Epidermal melanocyte (primary cell): ENCODE results near the gene ADAMTS9.
"Not testable (repeated sequence)": the region's sequence is repeated elsewhere in the genome, so short reads cannot be mapped to it uniquely, and the experiment has no call there.

ENCODE experiments used
- DNase-seq: peaks from one replicate; pipeline ENCODE4 v3.0.0; 2011; ENCODE audit warnings: low spot score; ENCODE audit not compliant: insufficient read length

ADAMTS9 gene

DNA sequence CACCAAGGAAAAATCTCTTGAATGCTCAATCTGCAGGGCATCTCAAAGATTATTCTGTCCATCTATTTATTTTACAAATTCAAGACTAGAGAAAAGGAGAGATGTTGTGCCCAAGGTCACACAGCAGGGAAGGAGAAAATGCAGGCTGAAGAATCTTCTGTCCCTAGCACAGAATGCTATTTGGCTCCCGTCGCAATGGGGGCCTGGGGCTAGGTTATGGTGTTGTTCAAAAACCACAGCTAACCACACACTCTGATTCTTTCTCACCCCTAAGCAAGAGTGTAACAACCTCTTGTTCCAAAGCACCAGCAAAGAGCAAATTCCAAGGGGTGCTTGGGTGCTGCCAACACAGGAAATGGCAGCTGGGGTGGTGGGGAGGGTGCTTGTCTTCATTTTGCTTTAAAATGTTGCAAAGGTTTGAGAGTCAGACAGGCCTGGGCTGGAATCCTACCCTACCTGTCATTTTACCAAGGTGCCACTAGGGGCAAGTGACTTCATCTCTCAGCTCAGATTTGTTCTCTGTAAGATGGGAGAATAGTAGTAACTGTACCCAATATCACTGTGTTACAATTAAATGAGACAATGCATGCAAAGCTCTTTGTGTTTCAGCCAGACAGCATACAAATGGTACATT lies 112.5 kb downstream of the ADAMTS9 start:
- DNase-seq = no peak

- no peak for DNase-seq
These were observed 113.6 kb downstream of the ADAMTS9 start for GRCh38 chr3:64574194-64574593.

GRCh38 chr3:64571982-64572381 lies 115.8 kb downstream of the ADAMTS9 start:
- DNase-seq = no peak

- DNase-seq = no peak
These were observed 118.8 kb downstream of the ADAMTS9 start for GRCh38 chr3:64568895-64569517.

- DNase-seq = no peak
These were observed 120.9 kb downstream of the ADAMTS9 start for GRCh38 chr3:64566859-64567258.

DNA sequence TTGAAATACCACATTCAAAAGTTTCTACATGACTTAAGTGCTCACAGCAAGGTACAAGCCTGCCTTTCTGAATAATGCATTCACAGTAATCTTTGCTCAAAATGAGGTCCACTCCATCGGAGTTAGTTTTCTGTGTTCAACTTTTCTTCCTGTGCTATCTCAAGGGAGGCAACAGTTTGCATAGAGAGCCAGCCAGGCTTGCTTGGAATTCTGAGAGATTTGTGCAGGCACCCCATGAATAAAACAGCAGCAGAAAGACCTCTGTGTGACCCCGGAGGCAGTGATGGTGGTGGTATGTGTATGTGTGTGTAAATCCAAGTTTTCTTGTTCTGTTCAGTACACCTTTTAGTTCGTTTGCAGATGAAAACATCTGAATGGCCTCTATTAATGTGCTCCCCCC lies 124.0 kb downstream of the ADAMTS9 start:
- no peak for DNase-seq

GRCh38 chr3:64561868-64562267 lies 125.9 kb downstream of the ADAMTS9 start:
- no peak for DNase-seq

GRCh38 chr3:64561325-64561843 lies 126.4 kb downstream of the ADAMTS9 start:
- DNase-seq = no peak

- no peak for DNase-seq
These were observed 127.0 kb downstream of the ADAMTS9 start for GRCh38 chr3:64560791-64561190.

DNA sequence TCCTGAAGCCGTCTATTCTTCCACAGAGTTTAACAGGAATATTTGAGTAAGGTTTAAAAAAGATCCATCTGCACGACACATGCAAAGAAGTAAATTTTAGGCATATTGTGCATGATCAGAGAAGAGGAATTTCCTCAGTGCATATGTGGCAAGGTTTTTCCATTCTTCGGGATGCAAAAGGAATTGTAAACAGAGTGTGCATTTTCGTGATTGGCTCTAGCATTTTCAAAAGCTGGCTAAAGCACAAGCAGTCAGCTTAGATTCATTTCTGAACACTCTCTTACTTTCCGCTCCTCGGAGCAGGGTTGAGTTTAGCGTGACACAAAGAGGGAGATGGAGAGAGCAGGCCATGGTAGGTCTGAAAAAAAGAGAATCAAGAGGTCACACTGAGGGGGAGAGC lies 128.2 kb downstream of the ADAMTS9 start:
- no peak for DNase-seq

- DNase-seq = no peak
These were observed 131.8 kb downstream of the ADAMTS9 start for GRCh38 chr3:64556046-64556445.

DNA sequence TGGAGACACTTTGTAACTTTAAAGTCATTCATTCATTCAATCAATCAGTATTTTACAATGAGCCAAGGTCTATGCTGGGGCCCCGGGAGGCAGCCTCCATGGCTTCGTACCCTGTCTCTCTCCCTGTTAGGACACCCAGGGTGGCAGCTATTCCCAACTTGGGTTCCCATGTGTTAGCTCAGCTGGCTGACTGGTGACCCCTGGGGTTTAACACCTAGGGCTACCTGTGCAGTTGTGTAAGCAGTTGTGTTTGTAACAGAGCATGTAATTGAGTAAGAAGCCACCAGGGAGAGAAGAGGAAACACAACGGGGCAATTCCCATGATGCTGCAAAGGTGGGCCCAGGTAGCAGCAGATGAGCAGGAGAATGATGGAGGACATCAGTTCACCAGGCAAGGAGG lies 132.4 kb downstream of the ADAMTS9 start:
- no peak for DNase-seq

- DNase-seq = no peak
These were observed 133.5 kb downstream of the ADAMTS9 start for GRCh38 chr3:64554096-64554920.

GRCh38 chr3:64552966-64553365 lies 134.8 kb downstream of the ADAMTS9 start:
- DNase-seq = no peak

- DNase-seq = no peak
These were observed 135.6 kb downstream of the ADAMTS9 start for GRCh38 chr3:64552160-64552559.

DNA sequence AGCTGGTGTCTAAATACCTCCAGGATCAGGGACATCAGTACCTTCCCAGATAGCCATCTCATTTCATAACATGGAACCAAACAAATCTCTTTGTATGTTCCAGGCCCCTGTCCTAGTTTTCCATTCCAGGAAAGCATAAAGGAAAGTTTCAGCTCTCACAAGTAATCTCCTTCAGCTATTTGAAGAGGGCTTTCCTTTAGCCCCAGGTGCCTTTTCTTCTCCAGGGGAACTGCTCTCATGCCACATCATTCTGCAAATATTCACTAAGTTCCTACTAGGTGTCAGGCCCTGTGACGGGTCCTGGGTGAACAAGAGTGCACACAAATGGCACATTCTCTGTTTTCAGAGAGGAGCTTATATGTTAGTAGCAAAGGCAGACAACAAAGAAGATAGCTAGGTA lies 136.1 kb downstream of the ADAMTS9 start:
- DNase-seq = no peak

- DNase-seq = no peak
These were observed 137.1 kb downstream of the ADAMTS9 start for GRCh38 chr3:64550745-64551144.

- DNase-seq = no peak
These were observed 137.9 kb downstream of the ADAMTS9 start for GRCh38 chr3:64549869-64550268.

DNA sequence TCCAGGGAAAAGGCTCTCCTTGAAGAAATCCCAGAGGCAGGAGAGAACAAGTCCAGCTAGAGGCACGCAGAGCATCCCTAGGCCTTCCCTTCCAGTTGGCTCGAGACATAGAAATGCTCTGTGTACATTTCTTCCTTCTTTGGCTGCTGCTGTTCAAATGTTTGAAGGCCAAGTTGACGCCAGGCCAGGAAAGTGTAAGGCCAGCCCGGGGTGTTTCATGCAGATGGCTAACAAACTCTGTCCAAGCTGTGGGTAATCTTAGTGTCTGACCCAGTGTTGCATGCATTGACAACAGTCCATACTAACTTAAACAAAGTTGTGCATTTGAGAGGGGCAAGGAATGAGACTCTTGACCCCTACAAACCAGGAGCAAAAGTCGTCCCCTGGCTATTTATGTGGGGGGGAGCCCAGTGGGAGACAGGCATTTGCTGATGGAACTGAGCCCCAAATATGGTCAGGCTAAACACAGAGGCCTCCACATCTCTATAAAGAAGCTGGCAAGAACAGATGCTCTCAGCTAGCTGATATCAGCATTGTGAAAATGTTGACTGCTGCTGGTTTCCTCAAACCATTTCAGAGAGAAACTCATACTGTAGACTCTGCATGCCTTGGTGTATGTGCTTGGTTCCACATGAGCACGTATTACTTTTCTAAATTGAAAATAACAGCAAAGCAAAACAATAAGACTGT lies 139.5 kb downstream of the ADAMTS9 start:
- DNase-seq = no peak

- no peak for DNase-seq
These were observed 140.9 kb downstream of the ADAMTS9 start for GRCh38 chr3:64546856-64547255.

- not testable (repeated sequence) for DNase-seq
These were observed 142.6 kb downstream of the ADAMTS9 start for GRCh38 chr3:64545239-64545638.

DNA sequence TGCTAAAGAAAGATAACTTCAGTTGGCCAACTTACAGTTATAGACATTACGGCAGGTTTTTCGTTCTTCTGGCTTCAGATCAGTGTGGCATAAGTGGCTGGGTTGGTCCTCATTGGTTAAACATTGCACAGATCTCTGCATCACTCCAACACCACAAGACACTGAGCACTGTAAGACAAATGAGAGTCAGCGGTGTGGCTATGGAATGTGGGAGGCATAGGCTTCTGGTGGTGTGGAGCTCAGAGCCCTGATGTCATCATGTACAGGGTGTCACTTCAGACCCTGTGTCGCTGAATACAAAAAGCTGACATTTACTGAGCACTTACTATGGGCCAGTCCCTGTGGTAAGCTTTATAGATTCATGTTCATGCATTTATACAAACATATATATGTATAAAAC lies 146.0 kb downstream of the ADAMTS9 start:
- DNase-seq = no peak
